GM23338 (cell line): ENCODE results near the gene ARHGAP42. TPM values are rescaled to one million over a fixed set of nuclear protein-coding genes. Genes with fewer than 3 reads are reported as not detected.

Experiments
- ATAC-seq: fragments of 200-7000 bp; cut with Tn5 transposase; 3 replicates; pipeline ENCODE4 v1.9.1; 2020
- DNase-seq: peaks from one replicate; pipeline ENCODE4 v3.0.0-alpha.2; 2015; ENCODE audit warnings: low spot score
- H2AFZ ChIP-seq: fragments of 200-600 bp; sonication (generic); 2 replicates; pipeline ENCODE4 v1.8.0; 2016; ENCODE audit warnings: antibody characterized with exemption, mild to moderate bottlenecking, moderate library complexity
- H3F3A ChIP-seq: fragments of 200-600 bp; sonication (generic); replicated peaks from 2 replicates; pipeline ENCODE4 v1.8.0; 2017; ENCODE audit warnings: antibody characterized with exemption, mixed run types, low read depth
- H3K27ac ChIP-seq: fragments of 200-600 bp; sonication (generic); 2 replicates; pipeline ENCODE4 v1.6.1; 2016; ENCODE audit warnings: low read depth
- H3K27me3 ChIP-seq: fragments of 200-600 bp; sonication (generic); 2 replicates; pipeline ENCODE4 v1.8.0; 2016; ENCODE audit warnings: mild to moderate bottlenecking, mixed run types, moderate library complexity; ENCODE audit not compliant: insufficient read depth
- H3K36me3 ChIP-seq: fragments of 200-600 bp; sonication (generic); 2 replicates; pipeline ENCODE4 v1.8.0; 2016; ENCODE audit warnings: mild to moderate bottlenecking; ENCODE audit not compliant: insufficient read depth
- H3K4me1 ChIP-seq: fragments of 200-600 bp; sonication (generic); 2 replicates; pipeline ENCODE4 v1.8.0; 2016; ENCODE audit warnings: mild to moderate bottlenecking, moderate library complexity; ENCODE audit not compliant: insufficient read depth
- H3K4me2 ChIP-seq: fragments of 200-600 bp; sonication (generic); 2 replicates; pipeline ENCODE4 v1.7.1; 2017; ENCODE audit warnings: mixed run types
- H3K4me3 ChIP-seq: fragments of 200-600 bp; sonication (generic); 2 replicates; pipeline ENCODE4 v1.6.1; 2016; ENCODE audit warnings: mixed run types
- H3K79me2 ChIP-seq: fragments of 200-600 bp; sonication (generic); replicated peaks from 2 replicates; pipeline ENCODE4 v1.8.0; 2017; ENCODE audit warnings: mild to moderate bottlenecking; ENCODE audit not compliant: insufficient read depth
- H3K9me2 ChIP-seq: fragments of 200-600 bp; sonication (generic); 2 replicates; pipeline ENCODE4 v1.8.0; 2017; ENCODE audit not compliant: insufficient read depth
- H4K20me1 ChIP-seq: fragments of 200-600 bp; sonication (generic); replicated peaks from 2 replicates; pipeline ENCODE4 v1.8.0; 2017; ENCODE audit warnings: mild to moderate bottlenecking; ENCODE audit not compliant: insufficient read depth
- H3K27ac Mint-ChIP-seq: 2 replicates; pipeline ENCODE4 v1.8.0; 2020; ENCODE audit warnings: inconsistent platforms, mild to moderate bottlenecking, moderate library complexity, mixed read lengths
- H3K27me3 Mint-ChIP-seq: 3 replicates; pipeline ENCODE4 v1.8.0; 2022; ENCODE audit warnings: low read depth, mild to moderate bottlenecking, moderate library complexity, mixed read lengths, inconsistent platforms; ENCODE audit not compliant: insufficient read depth, poor library complexity
- H3K36me3 Mint-ChIP-seq: 3 replicates; pipeline ENCODE4 v1.8.0; 2021; ENCODE audit warnings: low read depth, mild to moderate bottlenecking, inconsistent platforms, moderate library complexity, mixed read lengths
- H3K4me1 Mint-ChIP-seq: 3 replicates; pipeline ENCODE4 v1.8.0; 2020; ENCODE audit warnings: mild to moderate bottlenecking, inconsistent platforms, mixed read lengths
- H3K4me3 Mint-ChIP-seq: 3 replicates; pipeline ENCODE4 v1.8.0; 2021; ENCODE audit warnings: moderate library complexity, mild to moderate bottlenecking, inconsistent platforms, mixed read lengths
- H3K9me3 Mint-ChIP-seq: 3 replicates; pipeline ENCODE4 v1.8.0; 2020; ENCODE audit warnings: moderate library complexity, mild to moderate bottlenecking, inconsistent platforms, mixed read lengths
- CREB1 ChIP-seq: fragments of 250-450 bp; sonication (Bioruptor Pico); IDR thresholded peaks from 2 replicates; pipeline ENCODE4 v1.5.0; 2020; ENCODE audit warnings: low read depth, mild to moderate bottlenecking, moderate library complexity
- CTCF ChIP-seq, 2 experiments: fragments of 200-600 bp in 1 of 2; sonication (generic) in 1 of 2; conservative IDR thresholded peaks; 2 replicates each; pipeline versions ENCODE4 v1.5.1 to v1.6.1; 2016 to 2017; ENCODE audit warnings: antibody characterized with exemption in 2 of 2, low read depth in 2 of 2, mild to moderate bottlenecking in 2 of 2, moderate library complexity in 1 of 2
- EZH2 ChIP-seq: fragments of 200-600 bp; sonication (generic); IDR thresholded peaks from one replicate; pipeline ENCODE4 v1.8.0; 2017; ENCODE audit warnings: antibody characterized with exemption, mild to moderate bottlenecking, low read depth; ENCODE audit not compliant: unreplicated experiment
- EZH2phosphoT487 ChIP-seq: fragments of 200-600 bp; sonication (generic); IDR thresholded peaks from one replicate; pipeline ENCODE4 v1.8.1; 2018; ENCODE audit warnings: antibody characterized with exemption; ENCODE audit not compliant: unreplicated experiment
- JUNB ChIP-seq: IDR thresholded peaks from one replicate; pipeline ENCODE4 v1.6.1; 2016; ENCODE audit warnings: antibody characterized with exemption; ENCODE audit not compliant: unreplicated experiment
- NANOG ChIP-seq: IDR thresholded peaks from 2 replicates; pipeline ENCODE4 v1.6.1; 2016; ENCODE audit warnings: antibody characterized with exemption, borderline replicate concordance
- POLR2AphosphoS5 ChIP-seq: IDR thresholded peaks from 2 replicates; pipeline ENCODE4 v1.6.1; 2016; ENCODE audit warnings: antibody characterized with exemption, low read depth
- REST ChIP-seq: IDR thresholded peaks from one replicate; pipeline ENCODE4 v1.6.1; 2018; ENCODE audit warnings: antibody characterized with exemption; ENCODE audit not compliant: unreplicated experiment
- STAT1 ChIP-seq: IDR thresholded peaks from one replicate; pipeline ENCODE4 v1.6.1; 2016; ENCODE audit warnings: antibody characterized with exemption; ENCODE audit not compliant: unreplicated experiment
- ZNF114 ChIP-seq: fragments of 250-450 bp; sonication (Bioruptor Pico); IDR thresholded peaks from 2 replicates; pipeline ENCODE4 v1.5.0; 2020; ENCODE audit warnings: mild to moderate bottlenecking, moderate library complexity
- ZNF331 ChIP-seq: fragments of 250-450 bp; sonication (Bioruptor Pico); IDR thresholded peaks from 2 replicates; pipeline ENCODE4 v1.5.0; 2020; ENCODE audit warnings: low read depth, mild to moderate bottlenecking, moderate library complexity
- ZNF462 ChIP-seq: fragments of 250-450 bp; sonication (Bioruptor Pico); IDR thresholded peaks from 2 replicates; pipeline ENCODE4 v1.5.0; 2020; ENCODE audit warnings: mild to moderate bottlenecking, moderate library complexity
- polyA plus RNA-seq: library from polyadenylated mRNA; unstranded; fragments of >200 nt; fragmentation: Nextera tagmentation; extraction: Ambion mirVana; gene quantifications from 2 replicates; pipeline ENCODE4 v1.2.1, GENCODE V29; 2016
- total RNA-seq: library from RNA; depleted of rRNA; stranded (reverse); fragments of >200 nt; shearing (Covaris generic); gene quantifications from 2 replicates; pipeline ENCODE4 v1.2.3, GENCODE V29; 2014
- TF ChIP-seq, protein P1 (sequence below): IDR thresholded peaks from 2 replicates; pipeline ENCODE4 v1.6.1; 2016; ENCODE audit warnings: antibody characterized with exemption

The ARHGAP42 gene
- total and polyA plus RNA-seq, 2 experiments from 2014 or later, result 23.7 to 35.7 TPM

DNA sequence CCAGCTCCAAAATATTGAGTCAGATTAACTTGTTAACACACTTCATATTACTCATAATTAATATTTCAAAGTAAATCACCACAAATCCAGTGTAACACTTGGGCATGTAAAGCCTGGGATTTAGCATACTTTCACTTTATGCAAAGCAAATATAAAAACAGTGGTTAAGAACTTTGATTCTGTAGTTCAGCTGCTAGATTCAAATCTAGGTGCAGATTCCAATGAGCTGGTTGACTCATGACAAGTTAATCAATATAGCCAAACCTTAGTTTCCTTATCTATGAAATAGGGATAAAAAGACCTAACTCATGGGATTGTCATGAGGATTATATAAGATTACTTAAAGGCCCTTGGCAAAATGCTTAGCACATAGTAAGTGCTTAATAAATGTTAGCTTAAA lies 45.9 kb downstream of the ARHGAP42 start:
- Histone ChIP-seq H3K27ac (no peak overlapping the region), H3K9me2 (no peaks in the 10 kb centered on the region), H3F3A (no peaks in the 10 kb centered on the region), H2AFZ (no peak overlapping the region), H3K79me2 (peaks cover 35% of the 10 kb centered on the region), H3K4me1 (peaks cover 30% of the 10 kb centered on the region), H3K36me3 (no peaks in the 10 kb centered on the region), H3K4me2 (no peak overlapping the region), H3K4me3 (no peak overlapping the region), H4K20me1 (no peaks in the 10 kb centered on the region), H3K27me3 (no peaks in the 10 kb centered on the region)
- H3K27ac Mint-ChIP-seq, result no peak overlapping the region
- no peak for TF ChIP-seq STAT1
- TF ChIP-seq ZNF462, result no peak
- TF ChIP-seq EZH2, result no peak
- no peak for TF ChIP-seq CREB1 (CRISPR knock-in tag)
- no peak for TF ChIP-seq POLR2AphosphoS5
- TF ChIP-seq, protein P1, sequence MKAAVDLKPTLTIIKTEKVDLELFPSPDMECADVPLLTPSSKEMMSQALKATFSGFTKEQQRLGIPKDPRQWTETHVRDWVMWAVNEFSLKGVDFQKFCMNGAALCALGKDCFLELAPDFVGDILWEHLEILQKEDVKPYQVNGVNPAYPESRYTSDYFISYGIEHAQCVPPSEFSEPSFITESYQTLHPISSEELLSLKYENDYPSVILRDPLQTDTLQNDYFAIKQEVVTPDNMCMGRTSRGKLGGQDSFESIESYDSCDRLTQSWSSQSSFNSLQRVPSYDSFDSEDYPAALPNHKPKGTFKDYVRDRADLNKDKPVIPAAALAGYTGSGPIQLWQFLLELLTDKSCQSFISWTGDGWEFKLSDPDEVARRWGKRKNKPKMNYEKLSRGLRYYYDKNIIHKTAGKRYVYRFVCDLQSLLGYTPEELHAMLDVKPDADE, result no peak
- TF ChIP-seq JUNB, result no peak
- no peak for TF ChIP-seq ZNF331 (CRISPR knock-in tag)
- TF ChIP-seq EZH2phosphoT487, result no peak
- TF ChIP-seq CTCF (conservative IDR thresholded peaks at IDR 0.05; ENCODE audit: low read depth in 2 of 2), result no peak
- TF ChIP-seq NANOG, result no peak
- no peak for TF ChIP-seq REST
- no peak for TF ChIP-seq ZNF114 (CRISPR knock-in tag)
- peaks cover 51% of the 10 kb centered on the region for H3K4me1 Mint-ChIP-seq
- H3K27me3 Mint-ChIP-seq, result peaks cover 4% of the 10 kb centered on the region
- ATAC-seq (no peak), DNase-seq (no peak)
- no peak overlapping the region for H3K4me3 Mint-ChIP-seq
- H3K36me3 Mint-ChIP-seq, result peaks cover 9% of the 10 kb centered on the region; the same call in 1 of the 3 replicates
- no peaks in the 10 kb centered on the region; the same call in 2 of the 3 replicates for H3K9me3 Mint-ChIP-seq
